ENCODE measurements around the gene CEP170.
A peak's percentile ranks its signal among the peaks of the same experiment; 100 is the strongest.
"Not testable (repeated sequence)": the region's sequence is repeated elsewhere in the genome, so short reads cannot be mapped to it uniquely, and the experiment has no call there.

CEP170 gene

DNA sequence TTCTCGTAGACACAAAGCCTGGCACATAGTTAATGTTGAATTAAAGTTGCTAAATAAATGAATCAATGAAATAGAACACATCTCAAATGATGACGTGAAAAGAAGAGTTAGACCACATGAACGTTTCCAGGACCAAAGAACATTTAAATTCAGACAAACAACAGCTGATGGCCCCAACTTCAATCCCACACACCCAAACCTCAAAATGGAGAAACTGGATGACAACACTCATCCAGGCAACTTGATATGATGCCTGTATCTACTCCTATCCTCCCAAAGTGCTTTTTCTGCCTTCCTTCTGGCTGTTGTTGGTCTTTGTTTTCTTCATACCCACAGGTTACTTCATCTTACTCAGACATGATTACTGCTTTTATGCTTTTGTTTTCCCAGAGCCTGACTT, 71.9 kb downstream of the CEP170 start:
- not testable (repeated sequence) for DNase-seq (ENCODE audit: low read depth in 2 of 3, low spot score in 1 of 3)

DNA sequence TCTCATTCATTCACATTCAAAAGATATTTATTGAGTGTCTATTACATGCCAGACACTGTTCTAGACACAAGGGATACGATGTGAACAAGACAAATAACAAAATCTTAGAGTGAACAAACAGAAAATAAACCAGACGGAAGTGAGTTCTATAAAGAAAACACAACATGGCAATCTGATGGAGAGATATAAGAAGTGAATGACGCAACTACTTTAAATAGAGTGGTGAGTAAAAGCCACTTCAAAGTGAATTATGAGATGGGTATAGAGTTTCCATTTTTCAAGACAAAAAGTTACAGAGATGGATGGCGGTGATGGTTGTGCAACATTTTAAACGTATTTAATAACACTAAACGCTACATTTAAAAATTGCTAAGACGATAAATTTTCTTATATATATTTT, 75.4 kb downstream of the CEP170 start:
- no peak for DNase-seq (ENCODE audit: low read depth in 2 of 3, low spot score in 1 of 3)

DNA sequence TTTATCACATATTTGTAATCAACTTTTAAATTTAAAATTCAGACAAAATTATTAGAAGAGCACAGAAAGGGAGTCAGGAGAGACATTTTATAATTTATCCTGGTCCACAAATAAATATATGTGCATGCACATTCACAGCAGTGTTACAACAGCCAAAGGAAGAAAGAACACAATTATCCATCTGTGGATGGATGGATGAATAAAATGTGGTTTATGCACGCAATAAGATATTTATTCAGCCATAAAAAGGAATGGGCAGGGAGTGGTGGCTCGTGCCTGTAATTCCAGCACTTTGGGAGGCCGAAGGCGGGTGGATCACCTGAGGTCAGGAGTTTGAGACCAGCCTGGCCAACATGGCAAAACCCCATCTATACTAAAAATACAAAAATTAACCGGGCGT, 77.3 kb downstream of the CEP170 start:
- DNase-seq (ENCODE audit: low read depth in 2 of 3, low spot score in 1 of 3) = not testable (repeated sequence)

DNA sequence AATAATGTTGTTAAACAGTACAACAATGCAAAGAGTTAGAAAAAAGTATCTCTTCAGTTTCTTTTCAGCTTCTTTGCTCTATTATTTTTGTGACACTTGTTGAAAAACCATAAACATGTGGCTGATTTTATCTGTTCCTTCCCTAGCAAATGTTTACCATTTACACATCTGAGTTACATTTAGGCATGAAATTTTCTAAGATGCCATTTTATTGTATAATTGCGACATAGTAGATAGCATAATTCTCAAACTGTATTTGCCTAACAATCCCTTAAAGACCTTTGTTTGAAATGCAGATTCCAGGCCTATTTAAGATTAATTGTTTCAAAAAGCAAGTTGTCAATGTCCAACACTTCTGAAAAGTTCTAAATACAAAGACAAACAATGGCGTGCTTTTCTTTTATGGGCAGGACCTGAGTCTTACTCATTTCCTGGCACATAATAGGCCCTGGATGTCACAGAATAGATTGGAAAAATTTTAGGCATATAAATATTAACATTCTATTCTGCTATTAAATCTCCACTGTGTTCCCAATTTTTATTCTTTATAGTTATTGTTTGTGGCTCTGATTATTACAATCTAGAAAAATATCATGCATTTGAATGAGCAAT, 81.2 kb downstream of the CEP170 start:
- DNase-seq (ENCODE audit: low read depth in 2 of 3, low spot score in 1 of 3) = not testable (repeated sequence)

DNA sequence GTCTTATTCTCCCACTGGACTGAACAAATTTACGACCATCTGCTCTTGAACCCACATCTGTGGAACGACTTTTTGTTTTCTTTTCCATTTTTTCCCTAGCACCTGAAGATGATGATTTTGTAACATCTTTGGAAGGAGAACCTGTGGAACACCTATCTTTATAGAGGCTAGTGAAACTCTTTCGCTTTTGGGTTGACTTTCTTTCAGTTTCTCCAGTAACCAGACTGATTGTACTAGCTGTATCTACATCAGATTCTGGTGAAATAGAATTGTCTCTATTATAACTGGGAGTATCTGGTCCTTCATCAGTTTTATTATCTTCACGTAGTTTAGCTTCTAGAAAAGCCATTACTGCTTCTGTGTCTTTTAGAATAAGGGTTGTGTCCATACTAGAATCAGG, 90.2 kb downstream of the CEP170 start:
- DNase-seq (ENCODE audit: low read depth in 2 of 3, low spot score in 1 of 3) = not testable (repeated sequence)

DNA sequence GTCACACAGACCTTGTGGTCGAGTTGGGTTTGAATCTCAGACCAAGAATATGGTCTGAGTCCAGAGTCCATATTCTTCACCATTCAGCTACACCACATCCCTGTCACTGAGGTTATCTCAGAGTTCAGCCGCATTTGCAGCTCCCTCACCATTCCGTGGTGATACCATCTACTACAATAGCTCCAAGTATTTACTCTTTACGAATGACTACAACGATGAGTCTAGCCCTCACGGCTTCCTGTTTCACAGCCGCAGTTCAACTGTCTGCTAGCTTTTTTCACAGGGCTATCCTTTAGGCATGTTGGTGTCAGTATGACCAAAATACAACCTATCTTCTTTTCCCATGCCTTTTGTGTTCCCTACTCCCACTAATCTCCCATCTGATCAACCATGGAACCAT, 104.2 kb downstream of the CEP170 start:
- not testable (repeated sequence) for DNase-seq (ENCODE audit: low read depth in 2 of 3, low spot score in 1 of 3)

DNA sequence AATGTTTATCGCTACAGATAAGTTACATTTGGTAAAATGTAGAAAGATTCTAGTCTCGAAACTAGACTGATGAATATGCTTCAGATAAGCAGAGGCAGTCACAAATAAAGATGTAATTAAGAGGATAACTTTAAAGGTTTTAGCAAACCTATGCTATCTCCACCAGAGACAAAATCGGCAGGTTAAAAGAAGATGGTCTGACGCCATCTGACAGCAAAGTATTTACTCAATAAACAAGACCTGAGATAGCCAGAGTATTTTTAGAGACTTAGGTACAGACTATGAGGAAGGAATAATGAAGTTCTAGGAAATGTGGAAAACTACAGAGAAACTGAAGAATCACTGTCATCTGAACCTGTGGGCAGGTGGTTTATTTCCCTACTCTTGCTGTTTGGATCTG, 106.0 kb downstream of the CEP170 start:
- DNase-seq (ENCODE audit: low read depth in 2 of 3, low spot score in 1 of 3) = not testable (repeated sequence)

DNA sequence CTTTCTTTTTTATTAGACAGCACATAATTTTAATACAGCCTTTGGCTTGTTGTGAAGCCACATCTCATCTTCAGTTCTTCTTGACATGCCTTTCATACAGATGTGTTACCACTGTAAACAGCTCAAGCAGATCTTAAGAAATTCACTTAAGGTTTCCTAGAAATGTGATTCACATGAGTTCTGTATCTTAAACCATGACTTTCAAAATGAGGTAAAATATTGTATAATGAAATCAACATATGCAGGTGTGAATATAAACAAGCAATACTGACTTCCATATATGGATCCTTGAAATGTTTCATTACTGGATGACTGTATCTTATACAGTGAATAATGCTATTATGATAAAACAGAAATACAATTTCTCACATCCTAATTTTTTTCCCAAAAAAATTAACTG, 107.7 kb downstream of the CEP170 start:
- not testable (repeated sequence) for DNase-seq (ENCODE audit: low read depth in 2 of 3, low spot score in 1 of 3)

DNA sequence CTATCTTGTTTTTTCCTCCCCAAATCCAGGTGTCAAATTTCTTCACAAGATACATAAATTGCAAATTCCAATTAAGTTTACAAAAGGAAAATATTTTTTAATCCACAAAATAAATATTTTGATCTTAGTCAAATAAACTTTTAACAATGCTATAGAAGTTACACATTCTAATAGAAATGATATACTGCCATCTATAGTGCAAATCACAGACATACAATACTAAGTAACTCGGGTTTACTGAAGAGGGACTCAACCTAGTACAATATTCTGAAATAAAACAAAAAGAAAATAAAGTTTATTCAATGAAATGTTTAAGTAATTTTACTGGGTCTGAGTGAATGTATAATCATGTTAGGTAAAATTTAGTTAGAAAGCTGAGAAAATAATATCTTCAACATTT, 114.6 kb downstream of the CEP170 start:
- DNase-seq (ENCODE audit: low read depth in 2 of 3, low spot score in 1 of 3) = not testable (repeated sequence)

DNA sequence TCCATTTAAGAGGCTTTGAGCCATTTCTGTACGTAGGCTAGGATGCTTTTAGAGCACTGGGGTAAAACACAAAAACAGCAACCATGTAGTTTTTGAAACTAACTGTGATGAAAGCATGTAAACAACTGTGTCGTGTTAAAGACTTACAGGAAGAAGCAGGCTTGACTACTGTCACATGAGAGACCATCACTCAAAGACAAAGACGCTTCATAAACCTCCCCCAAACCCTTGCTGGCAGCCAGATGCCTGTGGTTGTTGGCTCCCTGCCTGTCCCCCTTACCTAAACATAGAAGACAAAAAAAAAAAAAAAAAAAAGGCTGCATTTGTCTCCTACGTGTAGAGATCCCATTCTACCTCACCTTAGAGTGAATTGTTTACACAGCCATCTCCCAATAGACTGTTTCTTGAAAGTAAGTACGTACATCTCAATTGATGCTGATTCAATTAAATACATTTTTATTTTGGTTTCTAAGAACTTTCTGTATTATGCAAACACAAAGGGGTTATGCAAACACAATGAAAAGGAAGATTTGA, 132.1 kb downstream of the CEP170 start:
- not testable (repeated sequence) for DNase-seq (ENCODE audit: low read depth in 2 of 3, low spot score in 1 of 3)

DNA sequence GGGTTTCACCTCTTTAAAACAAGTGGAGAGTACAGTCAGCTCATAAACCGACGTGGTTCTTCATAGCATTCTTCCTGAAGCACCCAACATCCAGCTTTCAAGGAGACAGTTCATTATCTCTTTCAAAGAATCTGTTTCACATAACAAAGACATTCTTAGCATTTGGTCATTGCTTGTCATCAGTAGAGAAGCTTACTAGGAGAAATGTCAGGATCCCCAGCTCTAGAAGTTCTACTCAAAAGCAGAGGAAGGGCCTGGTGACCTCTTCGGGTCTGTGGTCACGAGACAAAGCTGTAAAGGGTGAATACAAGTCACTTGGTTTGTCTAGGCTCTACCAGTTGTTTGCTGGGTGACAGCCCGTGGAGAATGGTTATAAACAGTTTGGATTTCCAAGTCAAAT, 133.1 kb downstream of the CEP170 start:
- DNase-seq (ENCODE audit: low read depth in 2 of 3, low spot score in 1 of 3) = not testable (repeated sequence)

DNA sequence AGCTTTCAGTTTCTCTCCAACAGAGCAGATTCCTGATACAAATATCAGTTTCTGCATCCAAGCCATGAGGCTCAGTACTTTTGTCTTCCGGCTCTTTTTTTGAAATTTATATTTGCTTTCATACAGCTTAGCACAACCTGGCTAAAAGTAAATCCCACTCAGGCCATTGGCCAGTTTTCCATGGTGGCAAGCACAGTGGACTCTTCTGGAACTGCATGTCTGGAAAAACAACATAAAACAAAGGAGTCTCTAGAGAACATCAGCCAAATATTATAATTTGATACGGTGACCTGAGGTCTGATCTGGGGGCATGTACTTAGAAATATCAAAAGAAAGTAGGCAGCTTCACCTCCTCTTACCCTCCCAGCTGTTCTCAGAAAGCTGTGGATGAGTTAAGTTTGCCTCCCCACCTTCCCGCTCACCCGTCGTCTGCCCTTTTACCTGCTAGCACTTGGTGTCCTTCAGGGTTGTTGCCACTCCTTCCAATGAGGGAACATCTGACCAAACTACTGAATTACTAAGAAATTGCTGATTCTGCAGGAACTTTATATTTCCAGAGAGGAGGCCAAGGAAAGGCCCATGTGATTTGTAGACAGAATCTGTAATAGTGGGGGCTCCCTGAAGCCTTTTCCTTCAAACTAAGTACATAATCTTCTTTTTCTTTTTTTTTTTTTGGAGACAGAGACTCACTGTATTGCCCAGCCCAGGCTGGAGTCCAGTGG, 136.3 kb downstream of the CEP170 start:
- not testable (repeated sequence) for DNase-seq (ENCODE audit: low read depth in 2 of 3, low spot score in 1 of 3)

DNA sequence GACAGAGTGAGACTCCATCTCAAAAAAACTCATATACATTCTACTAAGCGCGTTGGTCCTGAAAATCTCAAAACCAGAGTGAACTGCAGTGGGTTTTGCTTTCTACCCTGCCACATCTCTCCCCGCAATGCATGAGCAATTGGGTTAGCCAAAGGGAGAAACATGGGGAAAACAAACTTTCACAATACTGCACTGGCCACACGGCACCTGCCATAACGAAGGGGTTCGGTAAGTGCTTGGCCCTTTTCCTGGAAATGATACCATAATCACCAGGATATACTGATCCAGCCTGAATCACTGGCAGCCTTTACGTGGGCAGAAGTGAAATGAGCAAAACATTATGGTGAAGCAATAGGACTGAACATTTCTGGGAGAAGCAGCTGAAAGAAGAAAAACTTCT, 138.9 kb downstream of the CEP170 start:
- DNase-seq (ENCODE audit: low read depth in 2 of 3, low spot score in 1 of 3) = not testable (repeated sequence)

DNA sequence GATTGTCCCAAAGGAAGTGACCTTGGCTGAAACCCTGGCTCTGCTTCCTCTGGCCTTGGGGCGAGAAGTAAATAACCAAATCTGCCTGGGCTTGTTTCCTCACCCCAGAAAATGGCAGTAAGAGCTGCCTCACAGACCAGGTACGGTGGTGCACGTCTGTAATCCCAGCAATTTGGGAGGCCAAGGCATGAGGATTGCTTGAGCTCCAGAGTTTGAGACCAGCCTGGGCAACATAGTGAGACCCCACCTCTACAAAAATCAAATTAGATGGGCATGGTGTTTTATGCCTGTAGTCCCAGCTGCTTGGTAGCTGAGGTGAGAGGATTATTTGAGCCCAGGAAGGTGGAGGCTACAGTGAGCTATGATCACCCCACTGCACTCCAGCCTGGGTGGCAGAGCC, 140.3 kb downstream of the CEP170 start:
- DNase-seq (ENCODE audit: low read depth in 2 of 3, low spot score in 1 of 3) = not testable (repeated sequence)

DNA sequence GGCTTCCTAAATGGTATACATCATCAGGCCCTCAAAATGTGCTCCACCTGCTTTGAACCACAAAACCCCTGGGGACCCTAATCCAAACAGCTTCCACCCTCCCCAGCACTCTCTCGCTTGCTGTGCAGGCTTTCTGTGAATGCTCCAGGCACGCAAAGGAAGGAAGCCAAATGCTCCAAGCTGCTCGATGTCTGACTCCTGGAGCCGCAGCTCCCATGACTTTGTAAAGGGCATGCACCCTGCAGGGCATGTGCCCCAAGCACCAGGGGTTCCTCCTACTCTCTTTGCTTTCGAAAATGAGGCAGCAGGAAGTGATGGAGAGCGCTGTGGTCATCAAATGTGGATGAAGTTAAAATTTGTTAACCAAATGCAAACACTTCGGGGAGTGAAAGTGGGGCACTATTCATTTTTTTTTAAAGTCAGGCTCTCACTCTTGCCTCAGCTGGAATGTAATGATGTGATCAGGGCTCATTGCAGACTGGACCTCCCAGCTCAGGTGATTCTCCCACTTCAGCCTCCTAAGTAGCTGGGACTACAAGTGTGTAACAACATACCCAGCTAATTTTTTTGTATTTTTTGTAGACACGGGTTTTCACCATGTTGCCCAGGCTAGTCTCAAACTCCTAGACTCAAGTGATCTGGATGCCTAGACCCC, 140.9 kb downstream of the CEP170 start:
- not testable (repeated sequence) for DNase-seq (ENCODE audit: low read depth in 2 of 3, low spot score in 1 of 3)

DNA sequence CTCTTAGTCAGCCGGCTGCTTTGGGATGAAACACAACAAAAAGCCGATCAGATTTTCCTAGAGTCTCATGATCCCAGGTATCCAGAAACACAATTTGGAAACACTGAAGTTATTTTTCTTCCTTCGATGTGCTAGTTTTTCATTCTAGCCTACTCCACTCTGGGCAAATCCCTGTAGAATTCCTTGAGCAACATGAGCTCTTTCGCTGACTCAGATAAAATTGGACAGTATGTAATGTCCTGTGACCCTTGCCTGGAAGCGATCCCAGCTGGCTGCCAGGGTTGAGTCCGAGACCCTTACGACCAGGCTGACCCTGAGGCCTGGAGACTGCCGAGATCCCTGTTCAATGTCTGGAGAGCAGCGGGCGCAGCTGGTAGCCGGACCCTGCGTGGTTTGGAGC, 147.9 kb downstream of the CEP170 start:
- DNase-seq (ENCODE audit: low read depth in 2 of 3, low spot score in 1 of 3) = not testable (repeated sequence)

DNA sequence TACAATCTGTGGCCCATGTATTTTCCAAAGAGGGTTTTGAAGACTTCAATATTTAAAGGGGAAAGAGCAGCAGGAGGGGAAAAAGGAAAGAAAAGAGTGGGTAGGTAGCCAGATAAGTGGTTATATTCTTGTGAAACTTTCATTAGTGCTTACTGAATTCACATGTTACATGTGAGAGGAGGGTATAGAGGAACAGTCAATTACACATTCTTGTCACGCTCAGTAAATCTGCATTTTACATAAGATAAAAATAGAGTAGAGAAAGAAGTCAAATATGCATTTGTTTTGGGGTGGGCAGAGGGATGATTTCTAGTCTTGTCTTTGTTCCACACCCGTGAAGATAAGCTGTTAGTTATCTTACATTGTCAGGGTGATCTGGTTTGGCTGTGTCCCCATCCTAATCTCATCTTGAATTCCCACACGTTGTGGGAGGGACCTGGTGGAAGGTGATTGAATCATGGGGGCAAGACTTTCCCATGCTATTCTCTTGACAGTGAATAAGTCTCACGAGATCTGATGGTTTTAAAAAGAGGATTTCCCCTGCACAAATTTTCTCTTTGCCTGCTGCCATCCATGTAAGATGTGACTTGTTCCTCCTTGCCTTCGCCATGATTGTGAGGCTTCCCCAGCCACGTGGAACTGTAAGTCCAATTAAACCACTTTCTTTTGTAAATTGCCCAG, 149.3 kb downstream of the CEP170 start:
- DNase-seq (ENCODE audit: low read depth in 2 of 3, low spot score in 1 of 3) = not testable (repeated sequence)

DNA sequence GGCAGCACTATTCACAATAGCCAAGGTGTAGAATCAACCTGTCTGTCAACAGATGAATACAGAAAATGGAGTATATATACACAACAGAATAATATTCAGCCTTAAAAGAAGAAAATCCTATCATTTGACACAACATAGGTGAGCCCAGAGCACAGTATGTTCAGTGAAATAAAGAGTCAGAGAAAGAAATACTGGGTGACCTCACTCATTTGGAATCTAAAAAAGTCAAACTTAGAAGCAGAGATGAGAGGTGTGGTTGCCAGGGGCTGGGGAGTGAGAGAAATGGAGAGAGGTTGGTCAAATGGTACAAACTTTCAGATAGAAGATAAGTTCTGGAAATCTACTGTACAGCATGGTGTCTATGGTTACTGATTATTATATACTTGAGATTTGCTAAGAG, 150.0 kb downstream of the CEP170 start:
- not testable (repeated sequence) for DNase-seq (ENCODE audit: low read depth in 2 of 3, low spot score in 1 of 3)

DNA sequence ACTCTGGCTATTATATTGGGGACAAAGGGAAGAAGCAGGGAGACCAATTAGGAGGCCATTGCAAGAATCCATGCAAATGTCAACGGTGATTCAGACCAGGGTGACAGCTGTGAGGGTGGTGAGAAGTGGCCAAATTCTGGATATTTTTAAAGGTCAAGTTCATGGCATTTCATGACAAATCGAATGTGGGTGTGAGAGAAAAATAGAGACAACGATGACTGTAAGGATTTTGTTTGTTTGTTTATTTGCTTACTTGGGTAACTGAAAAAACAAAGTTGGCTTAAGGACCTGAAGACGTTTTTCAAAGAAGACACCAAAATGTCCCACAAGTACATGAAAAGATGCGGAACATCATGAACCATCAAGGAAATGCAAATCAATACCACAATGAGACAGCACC, 150.6 kb downstream of the CEP170 start:
- not testable (repeated sequence) for DNase-seq (ENCODE audit: low read depth in 2 of 3, low spot score in 1 of 3)

DNA sequence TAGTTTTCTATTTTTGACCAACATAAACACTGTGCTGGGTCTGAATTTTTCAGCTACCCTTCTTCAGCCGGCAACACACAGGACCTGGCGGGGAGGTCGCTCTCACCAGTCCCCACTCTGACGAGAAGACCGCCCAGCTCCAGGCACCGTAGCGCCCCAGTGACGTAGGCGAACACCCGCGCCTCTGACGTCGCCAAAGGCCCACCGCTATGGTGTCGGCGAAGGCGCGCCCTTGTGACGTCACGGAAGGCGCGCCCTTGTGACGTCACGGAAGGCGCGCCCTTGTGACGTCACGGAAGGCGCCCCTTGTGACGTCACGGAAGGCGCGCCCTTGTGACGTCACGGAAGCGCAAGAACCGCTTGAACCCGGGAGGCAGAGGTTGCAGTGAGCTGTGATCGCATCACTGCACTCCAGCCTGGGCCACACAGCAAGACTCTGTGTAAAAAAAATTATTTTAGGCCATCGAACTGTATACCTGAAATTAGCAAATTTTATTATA, 153.5 kb downstream of the CEP170 start:
- DNase-seq (ENCODE audit: low read depth in 2 of 3, low spot score in 1 of 3) = peak; percentile 43 to 60 (median 58)

DNA sequence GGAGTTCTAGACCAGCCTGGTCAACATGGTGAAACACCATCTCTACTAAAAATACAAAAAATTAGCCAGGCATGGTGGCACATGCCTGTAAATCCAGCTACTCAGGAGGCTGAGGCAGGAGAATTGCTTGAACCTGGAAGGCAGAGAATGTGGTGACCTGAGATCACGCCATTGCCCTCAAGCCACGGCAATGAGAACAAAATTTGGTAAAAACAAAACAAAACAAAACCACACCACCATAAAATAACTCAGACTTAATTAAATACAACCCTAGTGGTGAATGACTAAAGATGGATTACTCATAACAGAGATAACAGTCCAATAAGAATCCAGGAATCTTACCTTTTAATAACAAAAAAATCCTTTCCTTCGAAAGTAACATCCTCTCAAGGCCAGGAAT, 167.7 kb downstream of the CEP170 start:
- not testable (repeated sequence) for DNase-seq (ENCODE audit: low read depth in 2 of 3, low spot score in 1 of 3)

Data from stimulated activated CD4-positive, alpha-beta T cell treated with anti-CD3 and anti-CD28 coated beads, Interleukin-12 subunit alpha, Interleukin-12 subunit beta, amount 100 ng/mL, for 48 hours (primary cell).